ENCODE data around the gene AP4S1.
"Not testable (repeated sequence)": the region's sequence is repeated elsewhere in the genome, so short reads cannot be mapped to it uniquely, and the experiment has no call there.

The AP4S1 gene, protein sequence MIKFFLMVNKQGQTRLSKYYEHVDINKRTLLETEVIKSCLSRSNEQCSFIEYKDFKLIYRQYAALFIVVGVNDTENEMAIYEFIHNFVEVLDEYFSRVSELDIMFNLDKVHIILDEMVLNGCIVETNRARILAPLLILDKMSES

DNA sequence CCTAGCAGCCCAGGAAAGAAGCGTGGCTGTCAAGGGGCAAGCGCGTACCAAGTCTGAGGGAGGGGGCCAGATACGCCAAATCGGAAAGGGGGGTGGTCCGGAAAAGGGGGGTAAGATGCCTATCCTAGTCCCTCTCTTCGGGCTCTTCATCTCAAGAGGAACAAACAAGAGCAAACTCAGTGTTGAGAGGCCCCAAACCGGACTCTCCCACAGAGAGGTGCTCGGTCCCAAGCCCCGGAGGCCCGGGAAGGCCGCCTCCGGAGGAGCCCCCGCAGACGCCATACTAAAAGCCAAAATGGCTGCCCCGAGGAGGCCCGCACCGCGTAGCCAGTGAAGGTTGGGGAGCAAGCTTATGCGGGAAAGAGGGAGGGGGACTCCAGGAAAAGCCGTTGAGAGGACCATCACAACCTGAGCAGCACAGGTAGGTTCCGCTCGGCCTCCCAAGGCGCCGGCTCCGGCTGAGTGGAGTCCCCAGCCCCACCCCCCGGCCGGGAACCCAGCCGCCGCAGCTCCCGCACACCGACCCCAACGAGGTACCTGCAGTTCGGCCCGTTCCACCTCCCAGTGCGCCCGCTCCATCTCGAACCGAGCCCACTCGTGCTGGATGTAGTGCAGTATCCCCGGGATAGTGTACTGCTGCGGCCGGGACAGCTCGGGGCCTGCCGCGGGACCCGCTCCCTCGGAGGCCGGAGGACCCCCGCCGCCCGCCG, at the start of gene AP4S1:
AP4S1 (plus strand) TSS at position 283 of the 710 bp plus-strand sequence. CDS start 40,548 bp downstream, outside the sequence.
- peak; percentile 66 for DNase-seq

DNA sequence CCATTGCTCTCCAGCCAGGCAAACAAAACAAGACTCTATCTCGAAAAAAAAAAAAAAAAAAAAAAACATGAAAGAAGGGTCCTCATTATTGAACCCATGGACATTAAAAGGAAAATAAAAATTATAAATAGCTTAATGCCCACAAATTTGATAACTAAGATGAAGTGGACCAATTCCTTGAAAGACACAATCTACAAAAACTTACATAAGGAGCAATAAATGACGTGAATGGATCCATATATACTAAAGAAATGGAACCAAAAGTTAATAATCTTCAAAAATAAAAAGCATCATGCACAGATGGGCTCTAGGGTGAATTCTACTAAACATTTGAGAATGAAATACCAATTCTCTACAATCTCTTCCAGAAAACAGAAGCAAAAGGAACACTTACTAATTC, 47.7 kb upstream of the AP4S1 start:
- DNase-seq = no peak

DNA sequence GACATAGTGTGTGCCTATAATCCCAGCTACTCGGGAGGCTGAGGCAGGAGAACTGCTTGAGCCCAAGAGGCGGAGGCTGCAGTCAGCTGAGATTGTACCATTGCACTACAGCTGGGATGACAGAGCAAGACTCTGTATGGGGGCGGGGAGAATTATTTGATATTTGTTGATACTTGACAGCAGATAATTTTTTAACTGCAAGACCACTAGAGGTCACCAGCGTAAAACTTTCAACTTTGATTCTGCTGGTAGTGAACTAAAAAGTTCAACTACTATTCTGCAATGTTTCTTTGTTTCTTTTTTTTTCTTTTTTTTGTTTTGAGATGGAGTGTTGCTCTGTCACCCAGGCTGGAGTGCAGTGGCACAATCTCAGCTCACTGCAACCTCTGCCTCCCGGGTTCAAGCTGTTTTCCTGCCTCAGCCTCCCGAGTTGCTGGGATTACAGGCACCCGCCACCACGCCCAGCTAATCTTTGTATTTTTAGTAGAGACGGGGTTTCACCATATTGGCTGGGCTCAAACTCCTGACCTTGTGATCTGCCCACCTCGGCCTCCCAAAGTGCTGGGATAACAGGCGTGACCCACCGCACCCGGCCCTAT, 45.2 kb upstream of the AP4S1 start:
- peak; percentile 34 for DNase-seq

- no peak for DNase-seq
Observed at GRCh38 chr14:30980980-30981379, 44.5 kb upstream of the AP4S1 start.

GRCh38 chr14:30982533-30982932, 42.9 kb upstream of the AP4S1 start:
- DNase-seq = no peak

DNA sequence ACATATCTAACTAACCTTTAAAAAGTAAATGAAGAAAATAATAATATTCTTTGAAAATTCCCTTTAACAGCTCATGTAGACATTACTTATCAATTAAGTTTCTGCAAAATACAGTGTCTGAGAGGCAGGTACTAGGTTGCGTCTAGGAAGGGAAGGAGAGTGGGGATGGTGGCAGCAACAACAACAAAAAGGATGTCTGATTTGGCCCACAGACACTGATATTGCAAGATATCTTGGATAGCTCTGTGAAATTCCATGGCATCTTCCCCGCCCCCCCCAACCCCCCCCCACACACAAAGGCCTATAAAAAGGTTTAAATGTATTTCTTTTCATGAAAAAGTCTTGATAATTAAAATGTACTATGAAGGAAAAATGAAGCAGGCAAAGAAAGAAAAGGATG, 41.6 kb upstream of the AP4S1 start:
- no peak for DNase-seq

- no peak for DNase-seq
Observed at GRCh38 chr14:30985796-30986195, 39.7 kb upstream of the AP4S1 start.

DNA sequence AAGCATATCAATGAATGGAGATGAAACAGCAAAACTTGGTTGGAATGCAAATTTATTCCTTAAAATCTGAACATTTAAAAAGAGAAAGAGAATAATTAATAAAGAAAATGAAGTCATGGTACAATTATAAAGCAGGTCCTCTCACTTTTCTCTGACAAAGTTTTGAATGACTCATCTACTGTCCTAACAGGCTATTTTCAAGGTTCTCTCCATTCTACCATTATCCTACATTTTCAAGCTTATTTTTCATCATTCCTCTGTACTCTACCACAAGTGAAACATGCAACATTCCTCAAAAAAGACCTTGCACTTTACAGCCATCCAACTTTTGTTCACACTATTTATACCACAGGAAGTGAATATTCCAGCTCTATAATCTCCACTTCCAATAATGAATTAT, 36.9 kb upstream of the AP4S1 start:
- no peak for DNase-seq

DNA sequence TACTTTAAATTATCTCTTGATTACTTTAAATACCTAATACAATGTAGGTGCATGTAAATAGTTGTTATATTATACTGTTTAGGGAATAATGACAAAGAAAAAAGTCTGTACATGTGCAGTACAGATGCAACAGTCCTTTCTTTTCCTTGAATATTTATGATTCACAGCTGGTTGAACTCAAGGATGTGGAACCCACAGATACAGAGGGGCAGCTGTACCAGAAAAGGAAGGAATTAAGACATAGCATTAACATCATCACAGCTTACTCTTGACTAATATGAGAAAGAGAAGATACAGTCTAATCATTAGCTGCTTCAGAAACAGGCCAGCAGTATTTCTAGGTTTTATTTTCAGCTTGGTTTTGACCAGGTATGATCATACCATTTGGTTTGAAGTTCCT, 34.7 kb upstream of the AP4S1 start:
- no peak for DNase-seq

- no peak for DNase-seq
Observed at GRCh38 chr14:30991408-30991807, 34.0 kb upstream of the AP4S1 start.

- DNase-seq = no peak
Observed at GRCh38 chr14:30993071-30993470, 32.4 kb upstream of the AP4S1 start.

DNA sequence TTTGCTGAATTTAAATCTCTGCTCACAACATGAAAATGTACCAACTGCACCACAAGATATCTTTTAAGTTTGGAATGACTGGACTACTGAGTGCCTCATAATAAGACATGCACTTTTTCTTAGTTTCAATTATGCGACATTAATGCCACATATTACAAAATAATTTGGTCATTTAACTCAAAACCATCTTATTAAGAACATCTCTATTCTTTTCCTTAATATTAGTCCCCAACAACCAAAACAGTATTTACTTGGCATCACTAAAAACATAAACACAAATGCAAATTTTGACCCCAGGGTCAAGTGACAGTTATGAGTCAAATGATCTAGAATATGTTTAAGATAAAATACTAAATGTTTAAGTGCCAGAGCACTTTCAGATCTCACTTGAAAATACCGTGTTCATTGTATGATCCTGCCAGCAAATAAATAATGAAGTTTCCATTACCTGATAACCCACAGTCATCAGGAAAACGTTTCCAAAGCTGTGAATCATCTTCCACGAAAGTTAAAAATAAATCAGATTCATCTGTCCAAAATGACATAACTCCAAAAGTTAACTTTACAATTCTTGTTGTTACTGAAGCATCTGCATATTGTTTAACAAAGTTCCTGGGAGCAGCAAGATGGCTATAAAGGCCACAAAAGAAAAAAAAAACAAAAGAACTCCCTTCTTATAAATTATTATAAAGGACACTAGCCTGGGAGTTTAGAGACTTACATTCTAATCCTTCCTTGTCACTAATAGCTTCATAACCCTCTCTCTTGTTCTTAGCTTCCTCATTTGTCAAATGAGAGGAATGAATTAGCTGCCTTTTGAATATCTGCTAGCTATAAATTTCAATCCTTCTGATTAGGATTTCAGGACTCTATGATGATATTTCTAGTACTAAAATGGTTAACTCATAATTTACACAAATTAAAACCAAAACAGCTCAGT, 30.5 kb upstream of the AP4S1 start:
- DNase-seq = no peak

DNA sequence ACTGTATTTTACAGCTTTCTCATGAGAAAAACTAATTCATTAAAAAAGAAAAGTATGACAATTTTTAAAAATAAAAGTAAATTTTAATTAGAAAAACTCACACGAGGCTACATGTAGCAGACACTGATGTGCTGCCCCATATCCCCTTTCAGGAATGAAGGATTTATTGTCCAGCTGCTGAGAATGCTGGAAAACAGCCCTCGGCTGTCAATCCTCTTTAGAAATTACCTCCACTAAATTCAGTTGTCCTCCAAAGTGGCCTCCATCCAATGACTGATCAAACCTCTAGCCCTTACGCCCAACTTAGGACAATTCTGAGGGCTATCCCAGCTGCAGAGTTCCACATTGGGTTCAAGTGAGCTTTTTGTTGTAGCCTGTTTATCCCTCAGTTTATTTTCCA, 29.8 kb upstream of the AP4S1 start:
- no peak for DNase-seq

- no peak for DNase-seq
Observed at GRCh38 chr14:30996892-30997659, 28.4 kb upstream of the AP4S1 start.

GRCh38 chr14:30998100-30998706, 27.2 kb upstream of the AP4S1 start:
- no peak for DNase-seq

- no peak for DNase-seq
Observed at GRCh38 chr14:30999038-30999773, 26.2 kb upstream of the AP4S1 start.

DNA sequence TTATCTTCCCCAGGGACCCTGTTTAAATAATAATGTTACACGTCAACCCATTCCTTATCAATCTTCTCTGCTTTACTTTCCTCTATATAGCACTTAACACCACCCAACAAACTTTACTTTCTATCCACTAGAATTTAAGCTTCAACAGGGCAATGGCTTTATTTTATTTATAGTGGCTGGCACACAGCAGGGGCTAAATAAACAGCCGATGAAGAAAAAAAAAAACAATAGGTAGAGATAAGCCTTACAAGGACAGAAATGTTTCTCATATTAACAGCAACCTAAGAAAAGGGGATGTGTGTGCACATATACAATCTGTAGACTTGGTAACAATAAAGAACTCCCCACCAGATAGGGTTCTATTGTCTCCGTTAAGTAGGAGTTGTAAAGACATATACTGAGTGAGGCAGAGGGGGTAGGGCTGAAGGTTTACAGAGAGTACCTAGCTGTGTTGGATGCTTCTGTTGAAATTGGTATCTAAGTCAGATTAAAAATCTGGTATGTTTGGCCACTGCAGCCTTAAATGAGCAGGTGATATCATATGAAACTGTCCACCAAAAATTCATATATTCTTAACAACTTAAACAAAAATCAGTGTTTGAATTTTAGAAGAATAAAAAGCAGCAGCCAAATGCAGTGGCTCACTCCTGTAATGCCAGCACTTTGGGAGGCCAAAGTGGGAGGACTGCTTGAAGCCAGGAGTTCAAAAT, 24.7 kb upstream of the AP4S1 start:
- no peak for DNase-seq

- DNase-seq = no peak
Observed at GRCh38 chr14:31001339-31001658, 24.1 kb upstream of the AP4S1 start.

- DNase-seq = no peak
Observed at GRCh38 chr14:31003284-31003683, 22.2 kb upstream of the AP4S1 start.

- not testable (repeated sequence) for DNase-seq
Observed at GRCh38 chr14:31004007-31004406, 21.4 kb upstream of the AP4S1 start.

GRCh38 chr14:31006703-31007102, 18.7 kb upstream of the AP4S1 start:
- no peak for DNase-seq
